GM08714 (cell line): ENCODE results near the gene CD2BP2.
A peak's percentile ranks its signal among the peaks of the same experiment; 100 is the strongest.

Experiments
- H3K4me3 ChIP-seq: fragments of 200-500 bp; sonication (Bioruptor generic); 2 replicates; pipeline ENCODE4 v1.5.1; 2014; ENCODE audit warnings: mild to moderate bottlenecking, low read length, inconsistent platforms
- ZNF274 ChIP-seq: IDR thresholded peaks from 2 replicates; pipeline ENCODE4 v1.6.1; 2012; ENCODE audit warnings: mild to moderate bottlenecking, low read depth, low read length

The CD2BP2 gene

DNA sequence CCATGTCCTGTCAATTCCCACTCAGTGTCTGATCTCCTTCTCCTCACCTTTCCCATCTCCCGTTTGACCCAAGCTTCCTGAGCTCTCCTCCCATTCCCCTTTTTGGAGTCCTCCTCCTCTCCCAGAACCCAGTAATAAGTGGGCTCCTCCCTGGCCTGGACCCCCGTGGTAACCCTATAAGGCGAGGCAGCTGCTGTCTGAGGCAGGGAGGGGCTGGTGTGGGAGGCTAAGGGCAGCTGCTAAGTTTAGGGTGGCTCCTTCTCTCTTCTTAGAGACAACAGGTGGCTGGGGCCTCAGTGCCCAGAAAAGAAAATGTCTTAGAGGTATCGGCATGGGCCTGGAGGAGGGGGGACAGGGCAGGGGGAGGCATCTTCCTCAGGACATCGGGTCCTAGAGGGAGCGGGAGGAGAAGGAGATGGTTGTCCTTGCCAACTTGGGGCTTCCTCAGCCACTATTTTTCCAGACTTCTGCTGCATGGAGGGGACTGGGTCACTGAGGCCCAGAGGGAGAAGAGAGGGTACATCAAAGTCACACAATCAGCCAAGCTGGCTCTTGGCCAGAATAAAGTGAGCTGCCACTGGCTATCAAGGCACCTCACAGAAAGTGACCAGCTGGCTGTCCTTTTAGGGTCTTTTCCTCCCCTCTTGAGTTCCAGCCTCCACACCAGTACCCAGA is 17.1 kb upstream of the CD2BP2 start:
- no peak for TF ChIP-seq ZNF274
- H3K4me3 ChIP-seq = no peak overlapping the region

DNA sequence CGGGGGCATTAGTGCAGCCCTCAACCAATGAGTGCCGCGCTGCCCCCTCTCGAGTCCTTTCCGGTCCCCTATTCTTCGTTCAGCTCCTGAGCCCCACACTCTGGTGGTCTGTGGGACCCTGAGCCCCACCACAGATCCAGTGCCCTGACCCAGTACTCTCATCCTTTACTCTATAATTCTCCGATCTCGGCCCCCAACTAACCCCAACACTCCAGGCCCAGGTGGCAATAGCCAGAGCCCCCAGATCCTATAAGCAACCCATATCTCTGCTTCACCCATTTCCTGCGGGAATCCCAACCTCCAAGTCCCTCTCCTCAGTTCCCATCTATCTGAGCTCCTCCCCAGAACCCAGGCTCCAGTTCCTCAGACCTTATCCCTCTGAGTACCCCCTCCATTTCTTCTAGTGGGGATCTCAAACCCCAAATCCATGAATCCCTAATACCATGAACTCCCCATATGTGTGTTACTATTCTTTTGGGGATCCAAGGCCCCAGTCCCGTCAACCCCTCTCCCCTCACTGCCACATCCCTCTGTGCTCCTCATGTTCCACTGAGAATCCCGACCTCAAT is 16.2 kb upstream of the CD2BP2 start:
- peak overlapping the region; percentile 51; the same call in 1 of the 2 replicates for H3K4me3 ChIP-seq
- no peak for TF ChIP-seq ZNF274

DNA sequence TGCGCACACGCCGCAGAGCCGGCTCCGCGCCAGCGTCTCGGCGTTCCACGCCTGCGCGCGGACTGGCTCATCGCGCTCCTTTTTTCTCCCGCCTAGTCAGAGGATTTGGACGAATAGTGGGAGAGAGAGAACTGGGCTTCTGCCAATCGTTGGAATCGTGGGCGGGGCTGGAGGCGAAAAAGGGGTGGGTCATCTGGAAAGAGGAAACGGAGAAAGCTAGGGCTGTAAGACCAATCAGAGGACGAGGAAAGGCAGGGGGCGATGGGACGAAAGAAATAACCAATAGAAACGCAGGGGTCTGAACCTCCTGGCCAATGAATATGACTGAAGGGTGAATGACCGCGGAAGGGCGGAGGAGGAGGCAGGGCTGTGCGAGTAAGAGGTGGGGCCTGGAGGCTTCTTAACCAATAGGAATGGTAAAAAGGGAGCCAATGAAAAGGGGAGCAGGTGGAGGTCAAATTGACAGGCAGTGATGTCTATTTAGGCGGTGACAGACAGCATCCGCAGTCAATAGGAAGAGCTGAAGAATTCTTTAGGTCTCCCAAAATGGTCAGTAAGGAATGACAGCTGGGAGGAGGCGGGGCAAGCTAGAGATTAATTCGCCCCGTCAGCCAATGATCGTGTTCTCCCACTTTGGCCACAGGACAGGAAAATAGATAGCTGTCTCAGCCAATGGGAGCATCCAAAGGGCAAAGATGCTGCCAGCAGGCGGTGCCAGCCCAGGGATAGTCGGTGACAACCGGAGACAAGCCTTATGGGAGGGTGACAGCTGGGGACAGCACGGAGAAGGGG is 15.5 kb upstream of the CD2BP2 start, which contains the start of gene TBC1D10B:
Gene TBC1D10B (minus strand): TSS at position 39 of the 792 bp plus-strand sequence. CDS start 311 bp downstream, outside the sequence.
- no peak for TF ChIP-seq ZNF274

DNA sequence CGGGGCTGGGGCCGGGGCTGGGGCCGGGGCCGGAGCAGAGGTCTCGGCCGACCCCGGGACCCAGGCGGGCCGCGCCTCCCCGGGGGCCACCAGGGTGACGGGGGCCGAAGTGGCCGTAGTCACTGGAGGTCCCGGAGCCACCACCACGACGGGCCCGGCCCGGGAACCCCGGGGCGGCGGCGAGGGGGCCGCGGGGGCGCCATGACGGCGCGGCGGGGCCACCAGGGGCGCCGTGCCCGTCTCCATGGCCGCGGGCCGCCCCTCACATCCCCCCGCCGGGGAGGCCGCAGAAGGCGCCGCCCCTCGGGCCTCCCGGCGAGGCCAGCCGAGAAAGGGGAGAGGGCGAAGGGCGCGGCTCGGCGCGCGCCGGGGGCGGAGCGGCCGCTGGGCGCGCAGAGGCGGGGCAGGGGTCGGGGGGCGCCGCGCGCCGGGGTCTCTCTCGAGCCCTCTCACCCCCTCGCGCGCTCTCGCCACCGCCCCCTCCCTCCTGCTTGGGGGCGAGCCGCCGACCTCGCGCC is 14.9 kb upstream of the CD2BP2 start:
- H3K4me3 ChIP-seq = peak overlapping the region; percentile 65
- TF ChIP-seq ZNF274 = no peak

More for the DNA sequence above, 15.5 kb upstream of the CD2BP2 start, which contains the start of gene TBC1D10B:
- H3K4me3 ChIP-seq = peak within 1 kb of the TSS; percentile 65

DNA sequence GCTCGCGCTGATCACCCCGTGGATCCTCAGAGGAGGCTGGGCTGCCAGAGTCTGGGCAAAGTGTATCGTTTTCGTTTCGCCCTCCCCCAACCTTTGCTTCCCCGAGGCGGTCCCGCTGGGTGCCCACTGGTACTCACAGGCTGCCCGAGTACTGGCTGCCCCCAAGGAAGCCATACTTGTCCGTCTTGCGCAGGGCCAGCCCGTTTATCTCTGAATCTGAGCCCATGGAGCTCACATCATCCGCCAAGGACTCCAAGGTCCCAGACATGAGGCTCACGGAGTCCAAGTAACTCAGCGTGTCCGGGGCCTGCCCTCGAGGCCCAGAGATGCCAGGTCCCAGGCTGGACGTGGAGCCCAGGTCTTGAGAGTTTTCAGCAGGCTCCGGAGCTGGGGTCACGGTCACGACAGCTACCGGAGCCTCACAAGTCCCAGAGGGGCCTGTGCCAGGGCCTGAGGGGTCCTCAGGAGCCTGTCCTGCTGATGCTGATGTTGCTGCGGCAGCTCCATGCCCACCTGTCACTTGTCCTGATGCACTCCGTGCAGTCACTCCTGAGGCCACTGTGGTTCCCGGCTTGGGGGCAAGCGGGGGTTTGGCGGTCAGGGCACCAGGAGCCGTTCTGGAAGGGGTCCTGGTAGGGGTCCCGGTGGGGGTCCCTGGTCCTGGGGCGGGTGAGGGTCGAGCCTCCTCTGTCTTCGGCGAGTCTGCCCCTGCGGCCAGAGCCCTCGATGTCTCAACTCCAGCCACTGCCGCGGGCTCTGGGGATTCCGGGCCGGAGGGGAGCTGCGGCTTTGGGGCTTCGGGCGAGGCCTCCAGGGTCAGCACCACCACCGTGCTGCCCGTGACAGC is 14.2 kb upstream of the CD2BP2 start:
- peak overlapping the region; percentile 65 for H3K4me3 ChIP-seq
- no peak for TF ChIP-seq ZNF274

DNA sequence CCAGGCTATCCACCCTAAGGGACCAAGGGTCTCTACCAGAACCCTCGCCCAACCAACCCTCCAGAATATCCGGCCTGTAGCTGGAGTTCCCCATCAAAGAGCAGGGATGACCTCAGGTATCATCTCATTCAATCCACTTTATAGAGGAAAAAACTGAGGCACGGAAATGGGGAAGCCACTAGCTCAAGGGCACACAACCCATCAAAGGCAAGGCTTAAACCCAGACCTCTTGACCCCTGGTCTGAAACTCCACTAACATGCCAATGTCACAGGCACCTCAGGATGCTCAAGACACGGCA is 13.6 kb upstream of the CD2BP2 start:
- peak overlapping the region; percentile 65 for H3K4me3 ChIP-seq
- TF ChIP-seq ZNF274 = no peak

DNA sequence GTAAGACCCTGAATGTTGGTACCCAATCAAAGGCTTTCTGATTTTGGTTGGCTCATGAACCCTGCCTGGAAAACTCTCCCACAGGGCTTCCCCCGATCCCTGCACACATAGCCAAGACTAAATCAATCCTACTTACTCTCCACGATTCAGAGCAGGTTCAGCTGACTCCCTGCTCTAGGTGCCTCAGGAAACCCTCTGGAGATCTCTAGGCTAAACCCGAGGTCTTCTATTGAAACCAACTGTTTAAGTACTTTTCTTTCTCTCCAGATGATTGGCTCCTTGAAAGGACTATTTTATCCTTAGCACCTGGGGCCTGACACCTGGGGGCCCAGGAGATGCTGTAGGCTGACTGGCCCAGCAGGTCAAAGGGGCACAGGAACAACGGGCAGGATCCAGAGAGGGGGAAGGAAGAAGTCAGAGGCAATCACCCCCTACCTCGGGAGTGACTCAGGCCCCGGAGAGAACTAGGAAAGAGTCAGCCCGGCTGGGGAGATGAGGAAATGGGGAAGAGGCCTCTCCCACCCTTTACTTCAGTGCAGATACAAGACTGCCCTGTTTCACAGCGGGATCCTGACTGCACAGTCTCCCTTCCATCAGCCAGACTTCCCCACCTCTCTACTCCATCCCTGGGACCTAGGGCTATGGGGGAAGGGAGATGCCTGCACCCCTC is 13.1 kb upstream of the CD2BP2 start:
- H3K4me3 ChIP-seq = peak overlapping the region; percentile 65
- no peak for TF ChIP-seq ZNF274

DNA sequence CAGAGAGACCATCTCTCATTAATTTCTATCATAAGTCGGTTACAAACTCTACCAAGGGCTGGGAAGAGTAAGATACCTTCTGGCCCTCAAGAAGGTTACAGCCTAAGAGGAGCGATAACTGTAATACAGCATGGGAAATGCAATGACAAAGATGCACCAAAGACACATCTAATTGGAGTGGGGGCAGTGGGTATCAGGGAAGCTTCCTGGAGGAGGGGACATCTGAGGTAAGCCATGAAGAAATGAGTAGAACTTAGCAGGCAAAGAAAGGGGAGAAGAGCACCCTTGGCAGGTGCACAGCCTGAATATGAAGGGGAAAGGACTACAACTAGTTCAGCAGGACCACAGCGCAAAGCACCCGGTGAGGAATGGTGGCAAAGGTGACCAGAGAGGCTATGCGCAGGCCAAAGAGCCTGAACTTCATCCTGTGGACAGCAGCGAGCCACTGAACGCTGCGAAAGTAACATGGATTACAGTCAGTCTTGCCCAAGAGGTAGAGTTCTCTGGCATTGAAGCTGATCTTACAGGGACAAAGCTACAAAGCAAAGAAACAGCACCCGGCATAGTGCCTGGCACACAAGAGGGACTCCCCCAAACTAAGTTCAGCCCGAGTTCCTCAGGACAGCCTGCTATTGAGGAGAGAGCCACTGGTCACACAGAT is 12.4 kb upstream of the CD2BP2 start:
- peak overlapping the region; percentile 65 for H3K4me3 ChIP-seq
- no peak for TF ChIP-seq ZNF274

DNA sequence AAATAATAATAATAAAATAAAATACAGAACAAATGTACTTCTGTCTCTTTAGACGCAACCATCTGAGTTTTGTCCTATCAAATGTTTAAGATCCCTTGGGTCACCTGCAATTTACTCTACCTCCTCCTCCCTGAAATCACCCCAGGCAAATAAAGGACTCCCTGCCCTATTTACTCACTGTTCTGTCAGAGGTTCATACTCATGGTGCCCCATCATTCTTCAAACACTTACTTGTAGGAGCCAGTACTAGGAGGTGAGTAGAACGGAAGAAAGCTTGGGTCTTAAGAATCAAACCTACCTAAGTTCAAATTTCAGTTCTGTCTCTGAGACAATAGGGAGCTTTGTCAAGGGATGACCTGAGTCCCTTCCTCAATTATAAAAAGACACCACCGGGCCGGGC is 11.4 kb upstream of the CD2BP2 start:
- no peak for TF ChIP-seq ZNF274
- H3K4me3 ChIP-seq = no peak overlapping the region

DNA sequence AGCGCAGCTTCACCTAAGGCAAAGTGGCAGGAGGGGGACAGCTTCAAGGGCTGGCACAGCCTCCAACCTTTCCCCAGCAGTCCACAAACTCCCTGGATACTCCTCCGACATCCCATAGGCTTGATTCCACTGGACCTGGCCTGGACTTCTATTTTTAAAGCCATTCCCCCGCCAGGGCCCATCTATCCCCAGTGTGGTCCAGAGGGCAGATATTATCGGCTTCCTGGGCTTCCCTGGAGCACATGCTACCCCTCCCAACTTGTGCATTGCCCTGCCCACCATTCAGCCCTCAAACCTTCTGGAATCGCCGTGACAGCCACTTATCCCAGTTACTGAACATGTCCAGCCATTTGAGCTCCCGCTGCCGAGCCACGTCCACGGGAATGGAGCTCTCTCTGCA is 10.1 kb upstream of the CD2BP2 start:
- no peak for TF ChIP-seq ZNF274
- no peak overlapping the region for H3K4me3 ChIP-seq

DNA sequence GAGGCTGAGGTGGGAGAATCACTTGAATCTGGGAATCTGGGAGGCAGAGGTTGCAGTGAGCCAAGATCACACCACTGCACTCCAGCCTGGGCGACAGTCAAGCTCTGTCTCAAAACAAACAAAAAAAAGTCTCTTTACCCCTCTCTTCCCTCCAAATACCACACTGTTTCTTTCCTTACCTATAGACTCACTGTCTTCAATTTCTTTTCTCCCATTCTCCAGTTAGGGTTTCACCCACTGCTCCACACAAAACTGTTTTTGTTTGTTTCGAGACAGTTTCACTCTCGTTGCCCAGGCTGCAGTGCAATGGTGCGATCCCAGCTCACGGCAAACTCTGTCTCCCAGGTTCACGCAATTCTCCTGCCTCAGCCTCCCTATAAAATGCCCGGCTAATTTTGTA is 6.1 kb upstream of the CD2BP2 start:
- H3K4me3 ChIP-seq = no peak overlapping the region
- TF ChIP-seq ZNF274 = no peak

DNA sequence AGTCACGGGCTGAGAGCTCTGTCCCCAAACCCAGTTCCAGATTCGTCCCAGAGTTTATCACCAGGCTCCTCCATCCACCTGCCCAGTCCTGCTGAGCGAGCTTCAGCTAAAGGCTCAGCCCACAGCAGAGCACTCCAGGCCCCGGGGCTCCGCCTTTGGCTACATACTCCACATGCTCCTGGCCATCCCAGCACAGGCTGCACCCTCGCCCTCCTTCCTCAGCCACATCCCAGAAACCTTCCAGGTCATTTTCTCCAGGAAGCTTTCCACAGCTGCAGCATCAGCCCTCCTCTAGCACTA is 4.7 kb upstream of the CD2BP2 start:
- no peak overlapping the region for H3K4me3 ChIP-seq
- TF ChIP-seq ZNF274 = no peak
